KG1 (cell line): ENCODE measurements around the gene CCL2.

Experiments used
- DNase-seq: peaks from one replicate; lab custom pipeline; 2025; lab: John Stamatoyannopoulos, UW

Gene CCL2

DNA sequence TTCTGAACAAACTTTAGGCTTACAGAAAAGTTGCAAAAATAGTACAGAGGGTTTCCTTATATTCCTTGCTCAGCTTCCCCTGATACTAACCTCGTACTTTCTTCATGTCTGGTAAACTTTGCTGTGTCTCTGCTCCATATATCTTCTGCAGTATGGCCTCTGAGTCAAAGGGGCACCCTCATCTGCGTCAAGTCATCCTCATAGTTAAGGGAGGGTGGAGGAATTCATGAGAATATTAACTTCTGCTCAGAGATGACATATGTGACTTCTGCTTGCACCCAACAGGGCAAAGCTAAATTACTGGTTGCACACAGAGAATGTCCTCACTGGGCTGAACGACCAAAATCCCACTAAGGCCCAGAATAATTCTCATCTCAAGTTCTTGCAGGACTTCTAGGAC is 10.6 kb downstream of the CCL2 start:
- DNase-seq, result no peak

DNA sequence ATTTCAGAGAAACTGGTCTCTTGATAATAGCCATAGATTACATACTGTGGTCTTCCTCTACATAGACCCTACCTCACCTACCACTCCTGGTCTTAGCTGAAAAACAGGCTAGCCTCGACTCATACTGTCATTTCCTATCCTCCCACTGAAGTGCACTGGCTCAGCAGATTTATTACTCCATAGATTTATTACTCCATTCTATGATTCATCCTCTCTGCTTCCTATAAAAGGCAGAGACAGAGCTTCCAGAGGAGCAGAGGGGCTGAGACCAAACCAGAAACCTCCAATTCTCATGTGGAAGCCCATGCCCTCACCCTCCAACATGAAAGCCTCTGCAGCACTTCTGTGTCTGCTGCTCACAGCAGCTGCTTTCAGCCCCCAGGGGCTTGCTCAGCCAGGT is 14.9 kb downstream of the CCL2 start, which contains the start of gene CCL7:
TSS of gene CCL7 (plus strand) at position 253 of the 400 bp plus-strand sequence. CDS start at position 323, 70 bp downstream.
- DNase-seq, result no peak

DNA sequence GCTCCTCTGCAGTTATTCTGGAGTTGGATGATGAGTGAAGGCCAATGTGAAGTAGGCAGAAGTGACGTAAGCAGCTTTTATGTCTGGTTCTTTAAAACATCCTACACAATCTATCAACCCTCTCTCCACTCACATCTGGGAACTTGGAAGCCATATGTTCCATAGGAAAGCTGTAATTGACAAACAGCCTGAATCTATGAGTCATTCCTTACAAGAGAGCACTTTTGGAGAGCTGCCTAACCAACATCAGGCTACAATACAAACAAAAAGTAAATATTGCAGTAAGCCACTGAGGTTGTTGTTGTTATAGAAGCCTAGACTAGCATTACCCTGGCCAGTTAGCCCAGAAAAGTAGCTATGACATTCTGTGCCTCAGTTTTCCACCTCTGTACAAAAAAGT is 20.8 kb downstream of the CCL2 start:
- DNase-seq, result no peak

DNA sequence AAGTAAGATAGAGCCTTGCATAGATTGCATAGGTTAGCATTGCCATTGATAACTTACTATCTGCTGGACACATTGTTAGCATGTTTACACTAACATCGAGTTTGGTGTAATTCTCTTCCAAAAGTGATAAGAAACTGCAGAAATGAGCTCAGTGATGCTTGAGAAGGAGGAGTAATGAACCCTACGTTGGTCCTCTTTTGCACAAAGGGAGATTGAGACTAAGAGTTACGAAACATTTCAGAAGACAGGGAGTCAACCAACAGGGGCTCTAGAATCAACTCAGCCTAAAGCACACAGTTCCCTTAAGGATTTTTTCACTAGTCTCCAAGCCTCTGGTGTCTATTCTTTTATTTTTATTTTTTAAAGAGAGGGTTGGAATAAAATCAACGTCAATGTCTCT is 21.7 kb downstream of the CCL2 start:
- no peak for DNase-seq

DNA sequence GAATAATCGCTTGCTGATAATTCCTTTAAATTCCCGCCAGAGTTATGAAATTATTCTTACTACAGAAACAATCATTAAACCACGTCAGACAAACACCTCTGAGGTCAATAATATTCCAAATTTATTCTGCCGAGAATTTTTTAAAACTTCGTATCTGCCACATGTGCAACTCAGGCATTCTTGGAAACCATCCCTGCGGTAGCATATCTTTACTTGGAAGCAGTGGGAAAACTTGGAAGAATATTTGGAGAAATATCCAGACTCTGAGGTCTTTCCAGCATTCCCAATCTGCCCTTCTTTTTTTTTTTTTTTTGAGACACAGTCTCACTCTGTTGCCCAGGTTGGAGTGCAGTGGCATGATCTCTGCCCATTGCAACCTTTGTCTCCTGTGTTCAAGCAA is 28.5 kb downstream of the CCL2 start:
- no peak for DNase-seq

DNA sequence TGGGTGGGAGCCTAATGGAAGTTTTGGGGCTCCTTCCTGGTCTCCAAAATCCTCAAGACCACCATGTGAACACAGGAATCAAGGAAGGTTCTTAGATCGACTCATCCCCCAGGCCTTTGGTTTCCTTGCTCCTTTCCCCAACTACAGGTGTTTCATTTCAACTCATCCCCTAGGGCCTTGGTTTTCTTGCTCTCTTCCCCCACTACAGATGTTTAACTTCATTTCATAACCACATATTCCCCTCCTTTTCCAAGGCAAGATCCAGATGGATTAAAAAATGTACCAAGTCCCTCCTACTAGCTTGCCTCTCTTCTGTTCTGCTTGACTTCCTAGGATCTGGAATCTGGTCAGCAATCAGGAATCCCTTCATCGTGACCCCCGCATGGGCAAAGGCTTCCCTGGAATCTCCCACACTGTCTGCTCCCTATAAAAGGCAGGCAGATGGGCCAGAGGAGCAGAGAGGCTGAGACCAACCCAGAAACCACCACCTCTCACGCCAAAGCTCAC is 30.3 kb downstream of the CCL2 start, which contains the start of gene CCL11:
TSS of gene CCL11 (plus strand) at position 457 of the 507 bp plus-strand sequence. CDS start 67 bp downstream, outside the sequence.
- DNase-seq, result no peak

DNA sequence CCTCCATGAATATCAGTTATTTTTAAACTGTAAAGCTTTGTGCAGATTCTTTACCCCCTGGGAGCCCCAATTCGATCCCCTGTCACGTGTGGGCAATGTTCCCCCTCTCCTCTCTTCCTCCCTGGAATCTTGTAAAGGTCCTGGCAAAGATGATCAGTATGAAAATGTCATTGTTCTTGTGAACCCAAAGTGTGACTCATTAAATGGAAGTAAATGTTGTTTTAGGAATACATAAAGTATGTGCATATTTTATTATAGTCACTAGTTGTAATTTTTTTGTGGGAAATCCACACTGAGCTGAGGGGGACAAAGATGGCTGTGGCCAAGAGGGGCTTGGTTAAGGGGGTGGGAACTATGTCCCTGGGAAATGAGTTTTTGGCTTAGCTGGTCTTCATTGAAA is 32.8 kb downstream of the CCL2 start:
- no peak for DNase-seq

DNA sequence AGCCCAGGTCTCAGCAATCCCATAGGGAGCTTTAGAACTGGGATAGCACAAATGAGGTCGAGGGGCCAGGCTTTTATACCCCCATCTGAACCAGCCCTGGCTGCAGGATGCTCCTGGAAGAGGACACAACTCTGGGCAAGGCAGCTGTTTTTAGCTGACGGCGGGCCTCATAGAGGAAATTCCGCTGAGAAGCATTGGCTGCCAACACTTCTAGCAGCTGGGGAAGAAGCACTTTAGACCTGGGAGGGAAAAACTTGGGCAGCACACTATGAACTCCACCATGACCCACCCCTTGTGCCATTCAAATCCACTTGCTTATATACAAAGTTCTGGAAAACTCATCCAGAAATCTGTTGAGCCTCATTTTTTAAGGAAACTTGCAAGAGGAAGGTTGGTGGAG is 35.5 kb downstream of the CCL2 start:
- no peak for DNase-seq

DNA sequence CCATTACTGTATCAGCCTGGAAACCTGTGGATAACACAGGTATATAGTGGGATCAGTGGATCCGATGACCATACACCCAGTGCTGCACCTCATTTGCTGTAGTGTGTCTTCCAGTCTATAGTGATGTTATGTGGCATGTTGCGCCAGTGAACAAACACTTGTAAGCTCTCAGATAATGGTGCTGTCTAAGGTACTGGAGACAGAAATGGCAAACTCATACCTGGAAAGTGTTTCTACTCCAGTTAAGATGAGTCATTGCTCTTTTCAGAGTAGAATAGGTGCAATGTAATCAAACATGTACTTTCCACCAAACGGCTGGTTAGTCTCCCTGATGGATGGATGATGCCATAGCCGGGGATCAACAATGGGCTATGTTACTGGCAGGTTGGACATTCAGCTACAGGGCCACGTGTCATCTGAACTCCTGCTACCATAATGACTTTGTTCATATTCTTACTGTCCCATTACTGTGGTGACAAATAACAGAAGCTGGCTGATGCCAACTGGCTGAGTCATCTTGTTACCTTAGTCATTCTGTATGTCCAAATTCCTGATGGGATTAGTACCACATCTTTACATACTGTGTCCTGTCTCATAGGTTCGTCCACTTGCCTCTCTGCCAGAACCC is 36.8 kb downstream of the CCL2 start:
- no peak for DNase-seq

DNA sequence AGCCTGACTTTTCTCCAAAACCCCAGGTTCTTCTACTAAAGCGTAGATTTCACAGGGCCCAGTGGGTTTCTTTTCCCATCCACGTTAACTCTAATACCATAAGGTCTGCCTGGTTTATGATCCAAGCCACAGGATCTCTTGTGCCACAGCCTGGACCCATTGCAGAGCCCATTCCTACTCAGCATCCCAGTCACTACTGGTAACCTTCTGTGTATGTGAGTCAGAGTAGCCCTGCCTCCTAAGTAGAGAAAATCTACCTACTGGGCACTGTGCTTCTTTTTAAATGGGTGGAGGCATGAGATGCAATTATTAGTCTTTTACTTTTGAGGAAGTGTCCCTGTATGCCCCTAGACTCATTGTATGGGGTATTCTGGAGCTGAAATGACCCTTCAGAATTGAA is 43.9 kb downstream of the CCL2 start:
- no peak for DNase-seq

DNA sequence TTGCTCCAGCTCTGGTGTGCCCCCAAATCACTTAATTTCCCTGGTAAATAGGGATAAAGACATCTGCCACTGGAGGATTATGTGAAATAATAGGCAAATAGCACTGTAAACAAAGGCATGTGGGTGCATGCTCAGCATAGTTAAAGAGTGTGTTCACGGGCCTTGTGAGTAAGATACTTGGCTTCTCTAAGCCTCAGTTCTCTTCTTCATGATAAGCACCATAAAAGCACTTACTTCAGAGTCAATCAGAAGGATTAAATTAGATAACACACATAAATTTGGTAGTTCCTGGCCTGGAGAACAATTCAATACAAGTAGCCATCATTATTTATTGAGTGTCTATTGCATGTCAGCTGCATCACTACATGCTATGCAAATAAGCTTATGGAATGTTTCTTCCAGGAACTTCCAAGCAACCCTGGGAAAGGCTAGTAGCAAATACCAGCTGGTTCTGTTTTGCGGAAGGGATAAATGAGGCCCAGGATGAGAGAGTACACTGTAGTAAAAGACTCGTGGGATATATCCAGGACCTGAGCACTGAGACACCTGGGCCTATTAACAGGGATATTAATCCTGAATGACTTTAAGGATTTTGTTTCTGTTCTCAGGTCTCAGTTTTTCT is 45.0 kb downstream of the CCL2 start:
- no peak for DNase-seq

DNA sequence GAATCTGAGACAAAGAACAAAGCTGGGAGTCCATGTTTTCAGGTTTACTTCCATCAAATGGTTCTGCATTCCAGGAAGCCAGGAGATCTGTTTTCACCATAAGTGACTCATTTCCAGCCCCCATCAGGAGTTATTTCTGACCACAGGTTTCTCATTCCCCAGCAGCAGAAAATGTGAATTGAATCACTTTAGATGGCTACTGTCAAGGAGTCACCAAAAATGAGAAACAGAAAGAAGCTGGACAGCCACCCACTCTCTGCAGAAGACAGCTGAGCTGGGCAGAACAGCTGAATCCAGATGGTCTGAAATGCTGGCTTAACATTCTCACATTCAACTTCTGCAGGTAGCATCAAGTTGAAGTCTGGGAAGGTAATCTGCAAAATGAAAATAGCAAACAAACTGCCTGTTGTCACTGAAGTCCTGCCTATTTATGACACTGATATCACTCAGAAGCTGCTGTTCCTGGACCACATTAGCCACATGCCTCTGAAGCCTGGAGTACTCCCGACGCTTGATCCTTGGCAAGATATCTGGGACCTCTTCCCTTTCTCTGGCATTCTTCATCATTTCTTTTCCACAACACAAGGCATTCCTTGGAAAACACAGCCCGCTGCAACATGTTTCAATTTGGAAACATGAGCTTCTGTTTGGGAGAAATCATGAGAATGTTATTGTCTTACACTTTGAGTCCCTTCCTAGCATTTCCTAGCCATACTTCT is 45.7 kb downstream of the CCL2 start:
- no peak for DNase-seq

DNA sequence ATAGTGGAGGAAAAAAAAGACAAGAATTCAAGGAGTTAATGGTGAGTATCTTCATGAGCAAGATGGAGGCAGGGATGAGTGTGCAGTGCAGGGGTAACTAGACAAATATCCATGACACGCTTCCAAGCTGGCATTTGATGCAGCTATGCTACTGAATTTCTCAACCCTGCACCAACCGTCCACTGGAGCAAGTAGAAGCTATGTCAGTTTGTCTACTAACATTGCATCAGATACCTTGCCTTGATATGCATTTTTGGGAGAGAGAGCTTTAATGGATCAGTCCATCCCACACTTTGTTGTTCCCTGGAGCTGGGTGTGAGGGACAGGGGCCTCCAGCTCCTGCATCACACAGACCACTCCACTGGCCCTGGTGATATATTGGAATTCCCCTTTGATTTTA is 46.9 kb downstream of the CCL2 start:
- DNase-seq, result no peak

DNA sequence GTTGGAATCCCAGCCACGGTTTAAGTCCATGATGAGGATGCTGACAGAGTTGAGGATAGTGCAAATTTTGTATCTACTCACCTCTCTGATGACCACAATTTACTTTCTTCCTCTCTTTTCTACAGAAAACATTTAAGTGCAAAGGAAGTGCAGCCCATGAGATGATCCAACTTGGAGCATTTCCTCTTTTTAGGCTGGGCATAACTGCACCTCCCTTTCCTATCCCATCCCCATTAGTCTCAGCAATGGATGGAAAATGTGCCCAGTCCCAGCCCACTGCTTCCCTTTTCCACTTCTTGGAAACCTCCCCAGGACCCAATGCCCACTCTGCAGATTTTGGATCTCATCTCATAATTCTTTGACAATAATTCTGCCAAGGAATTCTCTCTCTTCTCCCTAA is 47.6 kb downstream of the CCL2 start:
- DNase-seq, result no peak

DNA sequence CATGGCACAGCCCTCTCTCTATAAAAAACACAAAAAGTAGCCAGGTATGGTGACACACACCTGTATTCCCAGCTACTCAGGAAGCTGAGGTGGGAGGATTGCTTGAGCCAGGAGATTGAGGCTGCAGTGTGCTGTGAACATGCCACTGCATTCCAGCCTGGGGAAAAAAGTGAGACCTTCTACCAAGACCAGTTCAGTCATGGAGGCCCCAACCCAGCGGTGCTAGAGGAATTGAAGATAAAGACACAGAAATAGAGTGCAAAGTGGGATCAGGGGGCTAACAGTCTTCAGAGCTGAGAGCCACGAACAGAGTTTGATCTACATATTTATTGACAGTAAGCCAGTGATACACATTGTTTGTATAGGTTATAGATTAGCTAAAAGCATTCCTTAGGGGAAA is 48.5 kb downstream of the CCL2 start:
- no peak for DNase-seq

DNA sequence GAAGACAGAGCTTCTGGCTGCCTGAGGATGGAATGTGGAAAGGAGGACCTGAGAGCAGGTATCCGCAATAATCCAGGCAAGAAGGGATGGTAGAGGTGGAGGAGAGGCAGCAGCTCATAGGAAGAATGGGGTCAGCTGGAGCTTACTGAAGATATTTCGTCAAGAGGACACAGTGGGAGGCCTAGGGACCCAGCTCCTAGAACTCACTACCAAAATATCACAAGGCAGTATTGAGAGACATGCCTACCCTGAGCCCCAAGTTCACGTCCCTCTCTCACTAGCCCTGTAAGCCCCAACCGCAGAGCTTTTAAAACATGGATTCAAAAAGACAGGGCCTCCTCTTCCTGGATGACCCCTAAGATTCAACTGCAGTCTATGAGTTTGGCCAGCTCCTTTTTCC is 50.0 kb downstream of the CCL2 start:
- DNase-seq, result no peak

DNA sequence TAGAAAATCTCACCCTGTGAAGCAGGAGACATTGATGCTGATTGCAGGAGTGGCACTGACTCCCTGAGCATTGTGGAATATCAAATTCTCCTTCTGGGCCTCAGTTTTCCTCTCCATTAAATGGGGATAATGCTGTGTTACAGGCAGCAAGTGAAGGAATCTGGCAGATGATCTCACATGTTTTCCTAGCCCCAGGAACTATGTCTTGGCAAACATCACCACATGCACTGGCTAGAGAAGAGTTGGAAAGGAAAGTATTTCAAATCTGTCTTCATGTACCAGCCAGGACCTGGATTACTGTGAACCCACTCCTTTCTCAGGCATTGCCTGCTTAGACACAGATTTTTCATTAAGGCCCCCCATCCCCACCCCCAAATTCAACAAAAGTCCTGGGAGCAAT is 50.5 kb downstream of the CCL2 start:
- no peak for DNase-seq

DNA sequence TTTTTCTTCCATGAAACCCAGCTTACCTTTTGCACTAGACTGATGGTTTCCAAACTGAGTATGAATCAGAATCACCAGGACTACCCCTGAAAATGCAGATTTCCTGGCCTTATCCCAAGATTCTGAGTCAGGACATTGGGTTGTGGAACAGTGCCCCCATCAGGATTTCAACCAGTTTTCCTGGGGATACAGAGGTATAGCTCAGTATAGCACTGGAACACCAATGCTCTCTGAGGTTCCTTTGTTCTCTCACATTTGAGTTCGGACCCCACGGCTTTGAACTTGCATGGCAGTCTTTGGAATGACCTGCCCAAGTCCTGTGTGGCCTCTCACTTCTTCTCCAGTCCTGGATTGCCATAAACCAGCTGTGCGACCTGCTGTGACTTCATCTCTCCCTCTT is 51.4 kb downstream of the CCL2 start:
- no peak for DNase-seq
